ENCODE data around the gene CHD6. TPM values are rescaled to one million over a fixed set of nuclear protein-coding genes. Genes with fewer than 3 reads are reported as not detected.

The CHD6 gene
- total and polyA plus RNA-seq, 2 of the 13 experiments (the other 11 are each of a cell fraction or from before 2014, with no cell fraction given) = 14.4 to 52.0 TPM

DNA sequence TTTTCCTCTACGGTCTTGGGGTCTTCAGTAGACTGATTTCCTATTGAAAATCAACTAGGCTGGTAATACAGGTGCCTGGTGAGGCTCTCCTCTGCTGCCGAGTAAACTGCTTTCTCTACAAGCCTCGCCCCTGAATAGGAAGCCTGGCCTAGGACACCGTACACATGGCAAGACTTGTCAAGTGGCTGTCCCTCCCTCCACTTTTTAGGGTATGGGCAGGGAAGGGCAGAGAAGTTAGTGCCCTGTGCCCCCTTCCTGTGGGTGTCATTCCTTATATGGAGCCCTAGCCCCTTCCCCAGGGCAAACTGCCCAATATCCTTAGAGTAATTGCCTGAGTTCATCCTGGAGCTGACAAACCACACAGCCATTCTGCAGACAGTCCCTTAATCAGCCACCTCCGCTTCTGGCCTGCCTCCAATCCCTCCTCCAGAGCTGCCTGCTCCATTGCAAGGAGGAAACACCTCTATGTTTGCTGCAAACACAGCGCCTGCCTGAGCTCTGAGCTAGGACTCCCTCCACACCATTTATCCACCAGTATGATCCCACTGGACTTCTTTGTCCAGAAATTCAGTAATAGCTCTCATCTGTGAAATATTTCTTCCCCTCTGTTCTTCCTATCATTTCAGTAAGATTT, 93.1 kb downstream of the CHD6 start:
- Histone ChIP-seq H4K20me1 (ENCODE audit: insufficient read depth, low read length) (no peaks in the 10 kb centered on the region), H3K27me3 (ENCODE audit: control insufficient read depth in 1 of 2, insufficient read depth in 2 of 2, low read length in 2 of 2) (no peaks in the 10 kb centered on the region), H3K9me3 (ENCODE audit: low read length) (no peaks in the 10 kb centered on the region), H3K79me2 (ENCODE audit: insufficient read depth, low read length) (peaks cover 34% of the 10 kb centered on the region), H3K4me2 (ENCODE audit: low read depth, low read length) (no peak overlapping the region), H2AFZ (ENCODE audit: low read length) (no peak overlapping the region), H3K9ac (ENCODE audit: insufficient read depth, low read depth, low read length) (no peak overlapping the region), H3K36me3 (replicated peaks in 1 of 2; ENCODE audit: control insufficient read depth in 1 of 2, insufficient read depth in 2 of 2, low read length in 2 of 2) (peaks cover 11 to 26% of the 10 kb centered on the region in 2 experiments), H3K27ac (ENCODE audit: extremely low read length, insufficient read depth, low read length) (no peak overlapping the region), H3K4me1 (ENCODE audit: insufficient read depth, low read length) (no peaks in the 10 kb centered on the region), H3K4me3 (replicated peaks in 1 of 3; ENCODE audit: insufficient read depth in 1 of 3, low read depth in 2 of 3, low read length in 3 of 3) (no peak overlapping the region)
- BruUV-seq (replicated peaks) = no TSS peak
- ATAC-seq (peak; percentile 38; the same call in 1 of the 3 replicates), DNase-seq (ENCODE audit: low spot score) (no peak), FAIRE-seq (no peak)
- ChIA-PET POLR2A (no interaction called here), CTCF (ENCODE audit: low intra/inter-chr PET ratio, low total read pairs) (no interaction called here)
- intact Hi-C loops (cut with micrococcal nuclease; ENCODE audit: unreplicated experiment) (no loop called here), in situ Hi-C loops (cut with HindIII; ENCODE audit: extremely low pct_ligation_motif_present, low pct_unique_long_range_greater_than_20kb) (no loop called here)
- WGBS (ENCODE audit: low lambda C conversion rate) = 94% methylated on average over 6 of the region's 6 CpGs
- TF ChIP-seq FOXO1 (CRISPR knock-in tag; IDR thresholded peaks at IDR 0.05) (no peak), CAMTA2 (CRISPR knock-in tag; IDR thresholded peaks at IDR 0.05; ENCODE audit: borderline replicate concordance) (no peak), GATAD2A (CRISPR knock-in tag; IDR thresholded peaks at IDR 0.05) (no peak), ZC3H4 (CRISPR knock-in tag; IDR thresholded peaks at IDR 0.05; ENCODE audit: borderline replicate concordance) (no peak), KLF12 (CRISPR knock-in tag; IDR thresholded peaks at IDR 0.05; ENCODE audit: borderline replicate concordance) (no peak), NCOR1 (IDR thresholded peaks at IDR 0.05; ENCODE audit: borderline replicate concordance, low read length) (no peak), ZFP41 (CRISPR knock-in tag; IDR thresholded peaks at IDR 0.05; ENCODE audit: borderline replicate concordance) (no peak), RAD21 (CRISPR knock-in tag; IDR thresholded peaks at IDR 0.05) (no peak), POLR2G (IDR thresholded peaks at IDR 0.05; ENCODE audit: low read depth, low read length) (no peak)
- TF ChIP-seq, protein P1, sequence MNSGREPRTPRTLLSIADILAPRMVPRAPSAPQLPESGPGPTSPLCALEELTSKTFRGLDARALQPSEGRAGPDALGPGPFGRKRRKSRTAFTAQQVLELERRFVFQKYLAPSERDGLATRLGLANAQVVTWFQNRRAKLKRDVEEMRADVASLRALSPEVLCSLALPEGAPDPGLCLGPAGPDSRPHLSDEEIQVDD (CRISPR knock-in tag; IDR thresholded peaks at IDR 0.05; ENCODE audit: borderline replicate concordance) = no peak
- TF ChIP-seq, protein P2, sequence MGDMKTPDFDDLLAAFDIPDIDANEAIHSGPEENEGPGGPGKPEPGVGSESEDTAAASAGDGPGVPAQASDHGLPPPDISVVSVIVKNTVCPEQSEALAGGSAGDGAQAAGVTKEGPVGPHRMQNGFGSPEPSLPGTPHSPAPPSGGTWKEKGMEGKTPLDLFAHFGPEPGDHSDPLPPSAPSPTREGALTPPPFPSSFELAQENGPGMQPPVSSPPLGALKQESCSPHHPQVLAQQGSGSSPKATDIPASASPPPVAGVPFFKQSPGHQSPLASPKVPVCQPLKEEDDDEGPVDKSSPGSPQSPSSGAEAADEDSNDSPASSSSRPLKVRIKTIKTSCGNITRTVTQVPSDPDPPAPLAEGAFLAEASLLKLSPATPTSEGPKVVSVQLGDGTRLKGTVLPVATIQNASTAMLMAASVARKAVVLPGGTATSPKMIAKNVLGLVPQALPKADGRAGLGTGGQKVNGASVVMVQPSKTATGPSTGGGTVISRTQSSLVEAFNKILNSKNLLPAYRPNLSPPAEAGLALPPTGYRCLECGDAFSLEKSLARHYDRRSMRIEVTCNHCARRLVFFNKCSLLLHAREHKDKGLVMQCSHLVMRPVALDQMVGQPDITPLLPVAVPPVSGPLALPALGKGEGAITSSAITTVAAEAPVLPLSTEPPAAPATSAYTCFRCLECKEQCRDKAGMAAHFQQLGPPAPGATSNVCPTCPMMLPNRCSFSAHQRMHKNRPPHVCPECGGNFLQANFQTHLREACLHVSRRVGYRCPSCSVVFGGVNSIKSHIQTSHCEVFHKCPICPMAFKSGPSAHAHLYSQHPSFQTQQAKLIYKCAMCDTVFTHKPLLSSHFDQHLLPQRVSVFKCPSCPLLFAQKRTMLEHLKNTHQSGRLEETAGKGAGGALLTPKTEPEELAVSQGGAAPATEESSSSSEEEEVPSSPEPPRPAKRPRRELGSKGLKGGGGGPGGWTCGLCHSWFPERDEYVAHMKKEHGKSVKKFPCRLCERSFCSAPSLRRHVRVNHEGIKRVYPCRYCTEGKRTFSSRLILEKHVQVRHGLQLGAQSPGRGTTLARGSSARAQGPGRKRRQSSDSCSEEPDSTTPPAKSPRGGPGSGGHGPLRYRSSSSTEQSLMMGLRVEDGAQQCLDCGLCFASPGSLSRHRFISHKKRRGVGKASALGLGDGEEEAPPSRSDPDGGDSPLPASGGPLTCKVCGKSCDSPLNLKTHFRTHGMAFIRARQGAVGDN (CRISPR knock-in tag; IDR thresholded peaks at IDR 0.05) = no peak
- TF ChIP-seq, protein P3, sequence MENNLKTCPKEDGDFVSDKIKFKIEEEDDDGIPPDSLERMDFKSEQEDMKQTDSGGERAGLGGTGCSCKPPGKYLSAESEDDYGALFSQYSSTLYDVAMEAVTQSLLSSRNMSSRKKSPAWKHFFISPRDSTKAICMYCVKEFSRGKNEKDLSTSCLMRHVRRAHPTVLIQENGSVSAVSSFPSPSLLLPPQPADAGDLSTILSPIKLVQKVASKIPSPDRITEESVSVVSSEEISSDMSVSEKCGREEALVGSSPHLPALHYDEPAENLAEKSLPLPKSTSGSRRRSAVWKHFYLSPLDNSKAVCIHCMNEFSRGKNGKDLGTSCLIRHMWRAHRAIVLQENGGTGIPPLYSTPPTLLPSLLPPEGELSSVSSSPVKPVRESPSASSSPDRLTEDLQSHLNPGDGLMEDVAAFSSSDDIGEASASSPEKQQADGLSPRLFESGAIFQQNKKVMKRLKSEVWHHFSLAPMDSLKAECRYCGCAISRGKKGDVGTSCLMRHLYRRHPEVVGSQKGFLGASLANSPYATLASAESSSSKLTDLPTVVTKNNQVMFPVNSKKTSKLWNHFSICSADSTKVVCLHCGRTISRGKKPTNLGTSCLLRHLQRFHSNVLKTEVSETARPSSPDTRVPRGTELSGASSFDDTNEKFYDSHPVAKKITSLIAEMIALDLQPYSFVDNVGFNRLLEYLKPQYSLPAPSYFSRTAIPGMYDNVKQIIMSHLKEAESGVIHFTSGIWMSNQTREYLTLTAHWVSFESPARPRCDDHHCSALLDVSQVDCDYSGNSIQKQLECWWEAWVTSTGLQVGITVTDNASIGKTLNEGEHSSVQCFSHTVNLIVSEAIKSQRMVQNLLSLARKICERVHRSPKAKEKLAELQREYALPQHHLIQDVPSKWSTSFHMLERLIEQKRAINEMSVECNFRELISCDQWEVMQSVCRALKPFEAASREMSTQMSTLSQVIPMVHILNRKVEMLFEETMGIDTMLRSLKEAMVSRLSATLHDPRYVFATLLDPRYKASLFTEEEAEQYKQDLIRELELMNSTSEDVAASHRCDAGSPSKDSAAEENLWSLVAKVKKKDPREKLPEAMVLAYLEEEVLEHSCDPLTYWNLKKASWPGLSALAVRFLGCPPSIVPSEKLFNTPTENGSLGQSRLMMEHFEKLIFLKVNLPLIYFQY (CRISPR knock-in tag; IDR thresholded peaks at IDR 0.05; ENCODE audit: borderline replicate concordance) = no peak
- TF ChIP-seq, protein P4, sequence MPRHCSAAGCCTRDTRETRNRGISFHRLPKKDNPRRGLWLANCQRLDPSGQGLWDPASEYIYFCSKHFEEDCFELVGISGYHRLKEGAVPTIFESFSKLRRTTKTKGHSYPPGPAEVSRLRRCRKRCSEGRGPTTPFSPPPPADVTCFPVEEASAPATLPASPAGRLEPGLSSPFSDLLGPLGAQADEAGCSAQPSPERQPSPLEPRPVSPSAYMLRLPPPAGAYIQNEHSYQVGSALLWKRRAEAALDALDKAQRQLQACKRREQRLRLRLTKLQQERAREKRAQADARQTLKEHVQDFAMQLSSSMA (CRISPR knock-in tag; IDR thresholded peaks at IDR 0.05) = no peak

All from HepG2 (cell line).